ENCODE results near the gene PTPRC.

The PTPRC gene

GRCh38 chr1:198598796-198599321, 40.0 kb upstream of the PTPRC start:
- H3K4me3 ChIP-seq (ENCODE audit: low read depth, low read length): no peak overlapping the region
- ChIA-PET CTCF (no interaction called here), POLR2A (no interaction called here)

GRCh38 chr1:198599749-198600148, 39.1 kb upstream of the PTPRC start:
- Histone ChIP-seq H3K4me1 (ENCODE audit: control insufficient read depth, insufficient read depth, low read length) (no peaks in the 10 kb centered on the region), H3K9me3 (ENCODE audit: control insufficient read depth, insufficient read depth, low read depth, low read length) (no peaks in the 10 kb centered on the region), H3K27ac (ENCODE audit: extremely low read depth, low read depth, low read length) (no peak overlapping the region), H3K4me3 (ENCODE audit: low read depth, low read length) (no peak overlapping the region), H3K36me3 (ENCODE audit: control insufficient read depth in 2 of 2, insufficient read depth in 1 of 2, low read length in 2 of 2) (no peaks in the 10 kb centered on the region)
- ChIA-PET CTCF (no interaction called here), POLR2A (no interaction called here)
- TF ChIP-seq ATF2 (tag by site-specific recombination; IDR thresholded peaks at IDR 0.05; ENCODE audit: low read depth): no peak
- no peak for TF ChIP-seq ZNF639 (tag by site-specific recombination; IDR thresholded peaks at IDR 0.05)
- TF ChIP-seq ZBTB44 (tag by site-specific recombination; IDR thresholded peaks at IDR 0.05): no peak
- TF ChIP-seq ZBTB21 (tag by site-specific recombination; IDR thresholded peaks at IDR 0.05): no peak
- no peak for TF ChIP-seq ZFP3 (tag by site-specific recombination; IDR thresholded peaks at IDR 0.05; ENCODE audit: low read depth)
- no peak for TF ChIP-seq ZNF529 (tag by site-specific recombination; IDR thresholded peaks at IDR 0.05; ENCODE audit: insufficient replicate concordance)
- no peak for TF ChIP-seq ZIC2 (tag by site-specific recombination; IDR thresholded peaks at IDR 0.05)
- TF ChIP-seq ZNF792 (tag by site-specific recombination; IDR thresholded peaks at IDR 0.05): no peak
- TF ChIP-seq ZNF350 (tag by site-specific recombination; IDR thresholded peaks at IDR 0.05): no peak
- TF ChIP-seq ZBTB26 (tag by site-specific recombination; optimal IDR thresholded peaks at IDR 0.05): no peak
- TF ChIP-seq ZNF513 (tag by site-specific recombination; IDR thresholded peaks at IDR 0.05): no peak

More at GRCh38 chr1:198598796-198599321, 40.0 kb upstream of the PTPRC start:
- Histone ChIP-seq H3K36me3 (ENCODE audit: control insufficient read depth in 2 of 2, insufficient read depth in 1 of 2, low read length in 2 of 2) (no peaks in the 10 kb centered on the region), H3K9me3 (ENCODE audit: control insufficient read depth, insufficient read depth, low read depth, low read length) (no peaks in the 10 kb centered on the region), H3K4me1 (ENCODE audit: control insufficient read depth, insufficient read depth, low read length) (no peaks in the 10 kb centered on the region), H3K27ac (ENCODE audit: extremely low read depth, low read depth, low read length) (no peak overlapping the region)
- TF ChIP-seq CTCF (tag by site-specific recombination; IDR thresholded peaks at IDR 0.05) (no peak), PRDM6 (tag by site-specific recombination; IDR thresholded peaks at IDR 0.05) (no peak), ZNF692 (tag by site-specific recombination; IDR thresholded peaks at IDR 0.05) (no peak), ZNF239 (tag by site-specific recombination; IDR thresholded peaks at IDR 0.05) (no peak), ZNF37A (tag by site-specific recombination; IDR thresholded peaks at IDR 0.05) (no peak)
